Measurements from ENCODE around the gene AIFM2.
A peak's percentile ranks its signal among the peaks of the same experiment; 100 is the strongest.
"Not testable (repeated sequence)": the region's sequence is repeated elsewhere in the genome, so short reads cannot be mapped to it uniquely, and the experiment has no call there.

Gene AIFM2

GRCh38 chr10:70123166-70123565 is 9.5 kb downstream of the AIFM2 start:
- DNase-seq (ENCODE audit: low read depth), result not testable (repeated sequence)

GRCh38 chr10:70122742-70123141 is 9.9 kb downstream of the AIFM2 start:
- no peak for DNase-seq (ENCODE audit: low read depth)

GRCh38 chr10:70121281-70121949 is 11.2 kb downstream of the AIFM2 start:
- DNase-seq (ENCODE audit: low read depth), result no peak

GRCh38 chr10:70120417-70120816 is 12.2 kb downstream of the AIFM2 start:
- no peak for DNase-seq (ENCODE audit: low read depth)

- no peak for DNase-seq (ENCODE audit: low read depth)
Observed at GRCh38 chr10:70119623-70120022, 13.0 kb downstream of the AIFM2 start.

GRCh38 chr10:70119197-70119596 is 13.4 kb downstream of the AIFM2 start:
- no peak for DNase-seq (ENCODE audit: low read depth)

- no peak for DNase-seq (ENCODE audit: low read depth)
Observed at GRCh38 chr10:70118196-70118595, 14.4 kb downstream of the AIFM2 start.

- DNase-seq (ENCODE audit: low read depth), result no peak
Observed at GRCh38 chr10:70117646-70118045, 15.0 kb downstream of the AIFM2 start.

GRCh38 chr10:70115948-70116682 is 16.5 kb downstream of the AIFM2 start:
- DNase-seq (ENCODE audit: low read depth), result peak; percentile 38

GRCh38 chr10:70114902-70115301 is 17.7 kb downstream of the AIFM2 start:
- DNase-seq (ENCODE audit: low read depth), result no peak

- DNase-seq (ENCODE audit: low read depth), result no peak
Observed at GRCh38 chr10:70112071-70112470, 20.6 kb downstream of the AIFM2 start.

- no peak for DNase-seq (ENCODE audit: low read depth)
Observed at GRCh38 chr10:70111496-70111895, 21.1 kb downstream of the AIFM2 start.

- no peak for DNase-seq (ENCODE audit: low read depth)
Observed at GRCh38 chr10:70109064-70109729, 23.4 kb downstream of the AIFM2 start.

- DNase-seq (ENCODE audit: low read depth), result no peak
Observed at GRCh38 chr10:70106958-70107791, 25.4 kb downstream of the AIFM2 start.

- DNase-seq (ENCODE audit: low read depth), result no peak
Observed at GRCh38 chr10:70101668-70102067, 31.0 kb downstream of the AIFM2 start.

GRCh38 chr10:70101068-70101562 is 31.5 kb downstream of the AIFM2 start:
- not testable (repeated sequence) for DNase-seq (ENCODE audit: low read depth)

- DNase-seq (ENCODE audit: low read depth), result no peak
Observed at GRCh38 chr10:70098271-70098670, 34.4 kb downstream of the AIFM2 start.

GRCh38 chr10:70097459-70097858 is 35.2 kb downstream of the AIFM2 start:
- no peak for DNase-seq (ENCODE audit: low read depth)

GRCh38 chr10:70096705-70097420 is 35.8 kb downstream of the AIFM2 start:
- no peak for DNase-seq (ENCODE audit: low read depth)

- no peak for DNase-seq (ENCODE audit: low read depth)
Observed at GRCh38 chr10:70096016-70096704, 36.5 kb downstream of the AIFM2 start.

GRCh38 chr10:70094250-70094649 is 38.4 kb downstream of the AIFM2 start:
- no peak for DNase-seq (ENCODE audit: low read depth)
